WTC11 (cell line): ENCODE data around the gene TMEM258. TPM values are rescaled to one million over a fixed set of nuclear protein-coding genes. Genes with fewer than 3 reads are reported as not detected.

ENCODE experiments used
- FOXK1 ChIP-seq: sonication (generic); formaldehyde crosslinking; IDR thresholded peaks from 2 replicates; pipeline ENCODE4 v1.8.0; 2022; ENCODE audit warnings: mild to moderate bottlenecking, moderate library complexity, missing genetic modification reagents
- FOXP1 ChIP-seq: sonication (generic); formaldehyde crosslinking; IDR thresholded peaks from 2 replicates; pipeline ENCODE4 v1.8.0; 2022; ENCODE audit warnings: missing genetic modification reagents, mild to moderate bottlenecking, moderate library complexity, borderline replicate concordance
- GRHL2 ChIP-seq: fragments of 250-450 bp; sonication (Bioruptor Pico); IDR thresholded peaks from 2 replicates; pipeline ENCODE4 v1.8.0; 2022; ENCODE audit warnings: mild to moderate bottlenecking, moderate library complexity; ENCODE audit not compliant: insufficient replicate concordance, severe bottlenecking
- HMGXB4 ChIP-seq: sonication (generic); formaldehyde crosslinking; IDR thresholded peaks from 2 replicates; pipeline ENCODE4 v1.8.1; 2023; ENCODE audit warnings: mild to moderate bottlenecking, moderate library complexity, missing genetic modification reagents
- KAT7 ChIP-seq: sonication (generic); formaldehyde crosslinking; IDR thresholded peaks from 2 replicates; pipeline ENCODE4 v1.8.1; 2023; ENCODE audit warnings: missing genetic modification reagents, mild to moderate bottlenecking, borderline replicate concordance
- NFATC4 ChIP-seq: fragments of 250-450 bp; sonication (Bioruptor Pico); IDR thresholded peaks from 2 replicates; pipeline ENCODE4 v1.9.0; 2021; ENCODE audit warnings: mild to moderate bottlenecking
- SMAD4 ChIP-seq: sonication (generic); formaldehyde crosslinking; IDR thresholded peaks from 2 replicates; pipeline ENCODE4 v1.8.0; 2022; ENCODE audit warnings: mild to moderate bottlenecking, missing genetic modification reagents
- TCF7 ChIP-seq: sonication (generic); formaldehyde crosslinking; IDR thresholded peaks from 2 replicates; pipeline ENCODE4 v1.8.0; 2022; ENCODE audit warnings: mild to moderate bottlenecking, low read depth, missing genetic modification reagents, moderate library complexity
- USF2 ChIP-seq: sonication (generic); formaldehyde crosslinking; IDR thresholded peaks from 2 replicates; pipeline ENCODE4 v1.8.1; 2023; ENCODE audit warnings: mild to moderate bottlenecking, missing genetic modification reagents, moderate library complexity
- ZNF121 ChIP-seq: sonication (generic); formaldehyde crosslinking; IDR thresholded peaks from 2 replicates; pipeline ENCODE4 v1.8.0; 2023; ENCODE audit warnings: missing genetic modification reagents
- ZNF219 ChIP-seq: sonication (generic); formaldehyde crosslinking; IDR thresholded peaks from 2 replicates; pipeline ENCODE4 v1.8.0; 2023; ENCODE audit warnings: missing genetic modification reagents, mild to moderate bottlenecking, borderline replicate concordance
- ZNF263 ChIP-seq: sonication (generic); formaldehyde crosslinking; IDR thresholded peaks from 2 replicates; pipeline ENCODE4 v1.8.1; 2022; ENCODE audit warnings: low read depth, mild to moderate bottlenecking, moderate library complexity, missing genetic modification reagents
- ZNF281 ChIP-seq: sonication (generic); formaldehyde crosslinking; IDR thresholded peaks from 2 replicates; pipeline ENCODE4 v1.8.0; 2023; ENCODE audit warnings: mild to moderate bottlenecking, missing genetic modification reagents
- ZNF317 ChIP-seq: sonication (generic); formaldehyde crosslinking; IDR thresholded peaks from 2 replicates; pipeline ENCODE4 v1.8.1; 2023; ENCODE audit warnings: low read depth, mild to moderate bottlenecking, moderate library complexity, missing genetic modification reagents, borderline replicate concordance
- ZNF396 ChIP-seq: fragments of 250-450 bp; sonication (Bioruptor Pico); IDR thresholded peaks from 2 replicates; pipeline ENCODE4 v1.8.0; 2021; ENCODE audit warnings: mild to moderate bottlenecking, moderate library complexity, borderline replicate concordance
- ZNF671 ChIP-seq: fragments of 250-450 bp; sonication (Bioruptor Pico); IDR thresholded peaks from 2 replicates; pipeline ENCODE4 v1.8.0; 2021; ENCODE audit warnings: mild to moderate bottlenecking
- total RNA-seq: library from RNA; stranded (reverse); gene quantifications from 3 replicates; pipeline ENCODE4 v1.2.3, GENCODE V29; 2021
- TF ChIP-seq, protein P1 (sequence below): fragments of 250-450 bp; sonication (Bioruptor Pico); IDR thresholded peaks from 2 replicates; pipeline ENCODE4 v1.9.0; 2021; ENCODE audit warnings: mild to moderate bottlenecking, borderline replicate concordance
- TF ChIP-seq, protein P2 (sequence below): sonication (generic); formaldehyde crosslinking; IDR thresholded peaks from 2 replicates; pipeline ENCODE4 v1.8.1; 2023; ENCODE audit warnings: mild to moderate bottlenecking, missing genetic modification reagents
- TF ChIP-seq, protein P3 (sequence below): fragments of 250-450 bp; sonication (Bioruptor Pico); IDR thresholded peaks from 2 replicates; pipeline ENCODE4 v2.1.2; 2022; ENCODE audit warnings: mild to moderate bottlenecking, moderate library complexity
- TF ChIP-seq, protein P4 (sequence below): sonication (generic); formaldehyde crosslinking; IDR thresholded peaks from 2 replicates; pipeline ENCODE4 v1.8.0; 2023; ENCODE audit warnings: missing genetic modification reagents, mild to moderate bottlenecking, borderline replicate concordance

Gene TMEM258
- total RNA-seq, 1 experiment from 2014 or later = 175 TPM

DNA sequence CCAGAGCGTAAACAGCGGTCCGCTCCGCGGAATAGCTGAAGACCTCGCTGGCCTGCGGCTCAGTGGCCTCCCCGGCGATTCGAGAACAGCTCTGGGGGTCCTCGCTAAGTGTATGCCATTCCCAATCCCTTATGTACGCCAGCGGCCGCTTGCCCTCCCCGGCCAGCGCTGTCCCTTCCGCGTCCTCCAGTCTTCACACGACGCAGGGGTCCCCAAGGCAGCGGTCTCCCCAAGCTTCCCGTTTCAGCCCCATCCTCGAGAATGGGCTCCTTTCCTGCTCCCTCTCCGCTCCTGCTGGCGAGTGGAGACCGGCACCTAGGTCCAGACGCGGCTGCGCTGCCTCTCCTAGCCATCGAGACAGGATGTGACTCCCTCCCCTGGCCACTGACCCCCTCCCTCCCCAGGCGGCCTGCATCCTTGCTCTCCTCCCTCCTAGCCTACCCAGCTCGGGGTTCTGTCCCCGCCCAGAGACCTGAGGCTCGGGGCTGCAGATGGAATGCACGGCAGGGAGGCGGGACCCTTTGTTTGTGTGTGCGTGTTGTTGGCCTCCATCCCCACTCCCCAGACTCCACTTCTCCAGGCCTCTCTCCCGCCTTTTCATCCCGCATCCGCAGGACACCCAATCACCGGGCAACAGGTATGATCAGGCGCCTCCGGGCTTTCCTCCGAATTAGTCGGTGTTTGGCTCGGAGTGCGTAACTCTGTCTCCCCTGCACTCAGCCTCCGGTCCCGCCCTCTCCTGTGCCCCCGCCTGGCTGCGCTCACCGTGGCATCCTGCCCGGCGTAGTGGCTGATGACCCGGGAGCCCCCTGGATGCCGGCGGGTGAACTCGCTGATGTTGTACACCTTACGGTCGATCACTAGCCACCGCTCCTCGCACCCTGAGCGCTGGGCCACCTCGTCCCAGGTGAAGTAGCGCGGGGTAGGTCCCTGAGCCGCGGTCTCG is 23.7 kb upstream of the TMEM258 start (continued):
- TF ChIP-seq ZNF281 (CRISPR knock-in tag) (0 out of 2 replicates have a peak, but pooled peaks have one; percentile 45), HMGXB4 (CRISPR knock-in tag) (no peak), ZNF121 (CRISPR knock-in tag) (no peak), KAT7 (CRISPR knock-in tag) (peak; percentile 89; the same call in 1 of the 2 replicates), ZNF317 (0 out of 2 replicates have a peak, but pooled peaks have one; percentile 1), ZNF219 (CRISPR knock-in tag) (no peak), USF2 (peak; percentile 20; the same call in 1 of the 2 replicates), SMAD4 (CRISPR knock-in tag) (no peak), FOXP1 (CRISPR knock-in tag) (no peak), TCF7 (CRISPR knock-in tag) (no peak), ZNF263 (no peak), GRHL2 (no peak), ZNF396 (CRISPR knock-in tag) (no peak), ZNF671 (CRISPR knock-in tag) (no peak), NFATC4 (CRISPR knock-in tag) (no peak), FOXK1 (CRISPR knock-in tag) (no peak)
- TF ChIP-seq, protein P1, sequence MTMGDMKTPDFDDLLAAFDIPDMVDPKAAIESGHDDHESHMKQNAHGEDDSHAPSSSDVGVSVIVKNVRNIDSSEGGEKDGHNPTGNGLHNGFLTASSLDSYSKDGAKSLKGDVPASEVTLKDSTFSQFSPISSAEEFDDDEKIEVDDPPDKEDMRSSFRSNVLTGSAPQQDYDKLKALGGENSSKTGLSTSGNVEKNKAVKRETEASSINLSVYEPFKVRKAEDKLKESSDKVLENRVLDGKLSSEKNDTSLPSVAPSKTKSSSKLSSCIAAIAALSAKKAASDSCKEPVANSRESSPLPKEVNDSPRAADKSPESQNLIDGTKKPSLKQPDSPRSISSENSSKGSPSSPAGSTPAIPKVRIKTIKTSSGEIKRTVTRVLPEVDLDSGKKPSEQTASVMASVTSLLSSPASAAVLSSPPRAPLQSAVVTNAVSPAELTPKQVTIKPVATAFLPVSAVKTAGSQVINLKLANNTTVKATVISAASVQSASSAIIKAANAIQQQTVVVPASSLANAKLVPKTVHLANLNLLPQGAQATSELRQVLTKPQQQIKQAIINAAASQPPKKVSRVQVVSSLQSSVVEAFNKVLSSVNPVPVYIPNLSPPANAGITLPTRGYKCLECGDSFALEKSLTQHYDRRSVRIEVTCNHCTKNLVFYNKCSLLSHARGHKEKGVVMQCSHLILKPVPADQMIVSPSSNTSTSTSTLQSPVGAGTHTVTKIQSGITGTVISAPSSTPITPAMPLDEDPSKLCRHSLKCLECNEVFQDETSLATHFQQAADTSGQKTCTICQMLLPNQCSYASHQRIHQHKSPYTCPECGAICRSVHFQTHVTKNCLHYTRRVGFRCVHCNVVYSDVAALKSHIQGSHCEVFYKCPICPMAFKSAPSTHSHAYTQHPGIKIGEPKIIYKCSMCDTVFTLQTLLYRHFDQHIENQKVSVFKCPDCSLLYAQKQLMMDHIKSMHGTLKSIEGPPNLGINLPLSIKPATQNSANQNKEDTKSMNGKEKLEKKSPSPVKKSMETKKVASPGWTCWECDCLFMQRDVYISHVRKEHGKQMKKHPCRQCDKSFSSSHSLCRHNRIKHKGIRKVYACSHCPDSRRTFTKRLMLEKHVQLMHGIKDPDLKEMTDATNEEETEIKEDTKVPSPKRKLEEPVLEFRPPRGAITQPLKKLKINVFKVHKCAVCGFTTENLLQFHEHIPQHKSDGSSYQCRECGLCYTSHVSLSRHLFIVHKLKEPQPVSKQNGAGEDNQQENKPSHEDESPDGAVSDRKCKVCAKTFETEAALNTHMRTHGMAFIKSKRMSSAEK (CRISPR knock-in tag) = no peak
- TF ChIP-seq, protein P2, sequence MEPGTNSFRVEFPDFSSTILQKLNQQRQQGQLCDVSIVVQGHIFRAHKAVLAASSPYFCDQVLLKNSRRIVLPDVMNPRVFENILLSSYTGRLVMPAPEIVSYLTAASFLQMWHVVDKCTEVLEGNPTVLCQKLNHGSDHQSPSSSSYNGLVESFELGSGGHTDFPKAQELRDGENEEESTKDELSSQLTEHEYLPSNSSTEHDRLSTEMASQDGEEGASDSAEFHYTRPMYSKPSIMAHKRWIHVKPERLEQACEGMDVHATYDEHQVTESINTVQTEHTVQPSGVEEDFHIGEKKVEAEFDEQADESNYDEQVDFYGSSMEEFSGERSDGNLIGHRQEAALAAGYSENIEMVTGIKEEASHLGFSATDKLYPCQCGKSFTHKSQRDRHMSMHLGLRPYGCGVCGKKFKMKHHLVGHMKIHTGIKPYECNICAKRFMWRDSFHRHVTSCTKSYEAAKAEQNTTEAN (CRISPR knock-in tag) = no peak; the same call in 1 of the 2 replicates
- TF ChIP-seq, protein P3, sequence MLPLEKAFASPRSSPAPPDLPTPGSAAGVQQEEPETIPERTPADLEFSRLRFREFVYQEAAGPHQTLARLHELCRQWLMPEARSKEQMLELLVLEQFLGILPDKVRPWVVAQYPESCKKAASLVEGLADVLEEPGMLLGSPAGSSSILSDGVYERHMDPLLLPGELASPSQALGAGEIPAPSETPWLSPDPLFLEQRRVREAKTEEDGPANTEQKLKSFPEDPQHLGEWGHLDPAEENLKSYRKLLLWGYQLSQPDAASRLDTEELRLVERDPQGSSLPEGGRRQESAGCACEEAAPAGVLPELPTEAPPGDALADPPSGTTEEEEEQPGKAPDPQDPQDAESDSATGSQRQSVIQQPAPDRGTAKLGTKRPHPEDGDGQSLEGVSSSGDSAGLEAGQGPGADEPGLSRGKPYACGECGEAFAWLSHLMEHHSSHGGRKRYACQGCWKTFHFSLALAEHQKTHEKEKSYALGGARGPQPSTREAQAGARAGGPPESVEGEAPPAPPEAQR (CRISPR knock-in tag) = no peak
- TF ChIP-seq, protein P4, sequence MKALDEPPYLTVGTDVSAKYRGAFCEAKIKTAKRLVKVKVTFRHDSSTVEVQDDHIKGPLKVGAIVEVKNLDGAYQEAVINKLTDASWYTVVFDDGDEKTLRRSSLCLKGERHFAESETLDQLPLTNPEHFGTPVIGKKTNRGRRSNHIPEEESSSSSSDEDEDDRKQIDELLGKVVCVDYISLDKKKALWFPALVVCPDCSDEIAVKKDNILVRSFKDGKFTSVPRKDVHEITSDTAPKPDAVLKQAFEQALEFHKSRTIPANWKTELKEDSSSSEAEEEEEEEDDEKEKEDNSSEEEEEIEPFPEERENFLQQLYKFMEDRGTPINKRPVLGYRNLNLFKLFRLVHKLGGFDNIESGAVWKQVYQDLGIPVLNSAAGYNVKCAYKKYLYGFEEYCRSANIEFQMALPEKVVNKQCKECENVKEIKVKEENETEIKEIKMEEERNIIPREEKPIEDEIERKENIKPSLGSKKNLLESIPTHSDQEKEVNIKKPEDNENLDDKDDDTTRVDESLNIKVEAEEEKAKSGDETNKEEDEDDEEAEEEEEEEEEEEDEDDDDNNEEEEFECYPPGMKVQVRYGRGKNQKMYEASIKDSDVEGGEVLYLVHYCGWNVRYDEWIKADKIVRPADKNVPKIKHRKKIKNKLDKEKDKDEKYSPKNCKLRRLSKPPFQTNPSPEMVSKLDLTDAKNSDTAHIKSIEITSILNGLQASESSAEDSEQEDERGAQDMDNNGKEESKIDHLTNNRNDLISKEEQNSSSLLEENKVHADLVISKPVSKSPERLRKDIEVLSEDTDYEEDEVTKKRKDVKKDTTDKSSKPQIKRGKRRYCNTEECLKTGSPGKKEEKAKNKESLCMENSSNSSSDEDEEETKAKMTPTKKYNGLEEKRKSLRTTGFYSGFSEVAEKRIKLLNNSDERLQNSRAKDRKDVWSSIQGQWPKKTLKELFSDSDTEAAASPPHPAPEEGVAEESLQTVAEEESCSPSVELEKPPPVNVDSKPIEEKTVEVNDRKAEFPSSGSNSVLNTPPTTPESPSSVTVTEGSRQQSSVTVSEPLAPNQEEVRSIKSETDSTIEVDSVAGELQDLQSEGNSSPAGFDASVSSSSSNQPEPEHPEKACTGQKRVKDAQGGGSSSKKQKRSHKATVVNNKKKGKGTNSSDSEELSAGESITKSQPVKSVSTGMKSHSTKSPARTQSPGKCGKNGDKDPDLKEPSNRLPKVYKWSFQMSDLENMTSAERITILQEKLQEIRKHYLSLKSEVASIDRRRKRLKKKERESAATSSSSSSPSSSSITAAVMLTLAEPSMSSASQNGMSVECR (CRISPR knock-in tag) = peak; percentile 48; the same call in 1 of the 2 replicates
